GM23248 (cell line): Measurements from ENCODE around the gene NAALADL2. TPM values are rescaled to one million over a fixed set of nuclear protein-coding genes. Genes with fewer than 3 reads are reported as not detected.

Experiments
- DNase-seq: peaks from one replicate; pipeline ENCODE4 v3.0.0-alpha.2; 2015
- H2AFZ ChIP-seq: fragments of 200-600 bp; sonication (generic); 2 replicates; pipeline ENCODE4 v1.6.1; 2016; ENCODE audit warnings: antibody characterized with exemption
- H3F3A ChIP-seq: fragments of 200-600 bp; sonication (generic); 2 replicates; pipeline ENCODE4 v1.6.1; 2016; ENCODE audit warnings: mild to moderate bottlenecking, antibody characterized with exemption, mixed run types; ENCODE audit not compliant: insufficient read depth
- H3K27ac ChIP-seq: fragments of 200-600 bp; sonication (generic); 2 replicates; pipeline ENCODE4 v1.5.1; 2016; ENCODE audit warnings: mild to moderate bottlenecking
- H3K27me3 ChIP-seq: fragments of 200-600 bp; sonication (generic); replicated peaks from 2 replicates; pipeline ENCODE4 v1.6.1; 2016; ENCODE audit warnings: mild to moderate bottlenecking; ENCODE audit not compliant: insufficient read depth
- H3K36me3 ChIP-seq: fragments of 200-600 bp; sonication (generic); 2 replicates; pipeline ENCODE4 v1.6.1; 2016; ENCODE audit warnings: low read depth, mild to moderate bottlenecking
- H3K4me1 ChIP-seq: fragments of 200-600 bp; sonication (generic); 2 replicates; pipeline ENCODE4 v1.6.1; 2016; ENCODE audit warnings: mild to moderate bottlenecking; ENCODE audit not compliant: insufficient read depth
- H3K4me2 ChIP-seq: fragments of 200-600 bp; sonication (generic); one replicate; pipeline ENCODE4 v1.6.1; 2016; ENCODE audit warnings: mild to moderate bottlenecking; ENCODE audit not compliant: unreplicated experiment
- H3K4me3 ChIP-seq: fragments of 200-600 bp; sonication (generic); 2 replicates; pipeline ENCODE4 v1.5.1; 2016; ENCODE audit warnings: mild to moderate bottlenecking
- H3K79me2 ChIP-seq: fragments of 200-600 bp; sonication (generic); 2 replicates; pipeline ENCODE4 v1.6.1; 2016; ENCODE audit warnings: mild to moderate bottlenecking; ENCODE audit not compliant: insufficient read depth
- H3K9ac ChIP-seq: fragments of 200-600 bp; sonication (generic); 2 replicates; pipeline ENCODE4 v1.6.1; 2016; ENCODE audit warnings: mild to moderate bottlenecking
- H3K9me2 ChIP-seq: fragments of 200-600 bp; sonication (generic); 2 replicates; pipeline ENCODE4 v1.6.1; 2016; ENCODE audit warnings: mixed run types, mild to moderate bottlenecking, moderate library complexity; ENCODE audit not compliant: insufficient read depth
- H3K9me3 ChIP-seq: fragments of 200-600 bp; sonication (generic); one replicate; pipeline ENCODE4 v1.6.1; 2017; ENCODE audit warnings: low read depth
- H4K20me1 ChIP-seq: fragments of 200-600 bp; sonication (generic); 2 replicates; pipeline ENCODE4 v1.6.0; 2016; ENCODE audit not compliant: insufficient read depth
- EZH2 ChIP-seq: fragments of 200-600 bp; sonication (generic); IDR thresholded peaks from 2 replicates; pipeline ENCODE4 v1.6.1; 2018; ENCODE audit warnings: antibody characterized with exemption, mild to moderate bottlenecking; ENCODE audit not compliant: insufficient read depth, poor library complexity, severe bottlenecking
- EZH2phosphoT487 ChIP-seq: fragments of 200-600 bp; sonication (generic); IDR thresholded peaks from 2 replicates; pipeline ENCODE4 v1.6.1; 2018; ENCODE audit warnings: antibody characterized with exemption, moderate library complexity, mild to moderate bottlenecking, low read depth; ENCODE audit not compliant: insufficient read depth
- WGBS, 2 experiments: methylation state at CpG; one replicate each; pipeline ENCODE4 v1.1.6; 2015 to 2017; ENCODE audit warnings: low lambda C conversion rate in 2 of 2, low coverage in 1 of 2; ENCODE audit errors: missing lambda C conversion rate in 2 of 2; 5-methylcytosine and 5-hydroxymethylcytosine counted together
- in situ Hi-C: fragments of 300-500 bp; cut with MboI; formaldehyde crosslinking; loops from 2 replicates; pipeline ENCODE4 v1.15.0; 2020
- polyA plus RNA-seq: library from polyadenylated mRNA; unstranded; fragments of >200 nt; fragmentation: Nextera tagmentation; extraction: Ambion mirVana; gene quantifications from 2 replicates; pipeline ENCODE4 v1.2.1, GENCODE V29; 2016
- total RNA-seq: library from RNA; depleted of rRNA; stranded (reverse); fragments of >200 nt; shearing (Covaris generic); gene quantifications from 2 replicates; pipeline ENCODE4 v1.2.3, GENCODE V29; 2014

NAALADL2 gene
- total and polyA plus RNA-seq, 2 experiments from 2014 or later = 20.5 to 81.0 TPM

DNA sequence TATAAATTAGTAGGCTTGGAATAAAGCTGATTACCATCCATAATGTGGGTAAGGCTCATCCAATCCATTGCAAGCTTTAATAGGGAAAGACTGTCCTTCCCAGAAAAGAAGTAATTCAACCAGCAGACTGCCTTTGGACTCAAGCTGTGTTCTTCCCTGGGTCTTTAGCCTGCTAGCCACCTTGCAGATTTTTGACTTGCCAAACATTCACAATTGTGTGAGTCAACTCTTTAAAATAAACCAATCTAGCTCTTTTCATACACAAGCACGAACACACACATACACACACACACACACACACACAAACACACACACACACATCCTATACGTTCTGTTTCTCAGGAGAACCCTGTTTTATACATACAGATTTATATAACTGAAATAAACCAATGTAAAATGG is 248.1 kb downstream of the NAALADL2 start:
- no peak for DNase-seq
- 84 to 85% methylated on average over 2 of the region's 2 CpGs for WGBS, 2 experiments
- Histone ChIP-seq H3K9me2 (no peaks in the 10 kb centered on the region), H4K20me1 (no peaks in the 10 kb centered on the region), H3K9me3 (no peaks in the 10 kb centered on the region), H3K9ac (no peak overlapping the region), H2AFZ (no peak overlapping the region), H3K4me3 (no peak overlapping the region), H3K27me3 (no peaks in the 10 kb centered on the region), H3F3A (no peaks in the 10 kb centered on the region), H3K4me2 (no peak overlapping the region), H3K79me2 (no peaks in the 10 kb centered on the region), H3K36me3 (no peaks in the 10 kb centered on the region), H3K27ac (no peak overlapping the region), H3K4me1 (0 out of 2 replicates have a peak, but pooled peaks cover 3% of the 10 kb centered on the region)
- in situ Hi-C loops = no loop called here
- no peak for TF ChIP-seq EZH2
- no peak for TF ChIP-seq EZH2phosphoT487

DNA sequence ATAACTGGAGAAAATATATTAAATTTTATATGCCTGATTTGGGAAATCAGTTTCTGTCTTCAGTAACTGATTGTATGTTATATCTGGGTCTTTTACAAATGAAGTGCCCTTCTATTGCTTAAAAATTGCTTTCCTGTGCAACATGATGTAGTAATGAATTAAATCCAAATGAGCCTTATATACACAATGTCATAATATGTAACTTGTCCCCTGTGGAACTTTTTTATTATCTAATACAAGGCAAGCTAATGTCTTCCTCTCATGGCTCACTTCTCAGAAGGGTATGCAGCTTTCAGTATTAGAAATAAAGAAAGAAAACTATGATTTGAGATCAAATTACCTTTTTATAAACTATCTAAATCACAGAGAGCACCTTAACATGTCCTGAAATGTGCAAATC is 248.9 kb downstream of the NAALADL2 start:
- Histone ChIP-seq H3K36me3 (no peaks in the 10 kb centered on the region), H3K9me2 (no peaks in the 10 kb centered on the region), H3K4me1 (0 out of 2 replicates have a peak, but pooled peaks cover 3% of the 10 kb centered on the region), H3K4me2 (no peak overlapping the region), H4K20me1 (no peaks in the 10 kb centered on the region), H3K9ac (no peak overlapping the region), H2AFZ (no peak overlapping the region), H3K9me3 (no peaks in the 10 kb centered on the region), H3F3A (no peaks in the 10 kb centered on the region), H3K27ac (no peak overlapping the region), H3K4me3 (no peak overlapping the region), H3K27me3 (no peaks in the 10 kb centered on the region), H3K79me2 (no peaks in the 10 kb centered on the region)
- TF ChIP-seq EZH2phosphoT487 (no peak), EZH2 (no peak)
- in situ Hi-C loops = no loop called here
- no peak for DNase-seq

DNA sequence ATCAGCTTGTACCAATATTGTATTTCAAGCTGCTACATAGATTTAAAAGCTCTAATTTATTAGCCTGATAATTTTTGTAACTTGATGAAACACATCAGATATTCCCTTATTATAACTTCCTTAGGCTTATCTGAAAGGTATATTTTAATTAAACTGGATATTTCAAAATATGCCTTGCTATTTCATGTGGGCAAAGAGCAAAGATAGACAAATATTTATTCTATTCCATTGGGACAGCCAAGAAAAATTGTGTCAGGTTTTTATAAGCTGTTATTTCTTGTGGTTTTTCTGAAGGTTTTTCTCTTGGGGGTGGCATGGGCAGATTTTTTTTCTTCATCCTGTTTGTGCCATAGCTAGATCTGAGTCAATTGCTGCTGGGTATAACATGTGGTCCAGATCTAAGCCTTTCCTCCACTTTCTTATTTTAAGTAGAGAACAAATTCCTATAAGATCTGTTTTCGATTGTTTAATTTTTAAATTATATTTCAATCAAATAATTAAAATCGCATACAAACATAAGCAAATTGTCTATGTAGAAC is 249.5 kb downstream of the NAALADL2 start:
- no peaks in the 10 kb centered on the region for H3F3A ChIP-seq
- no peak for TF ChIP-seq EZH2phosphoT487
- TF ChIP-seq EZH2 = no peak
- no peaks in the 10 kb centered on the region for H3K79me2 ChIP-seq
- no peaks in the 10 kb centered on the region for H3K27me3 ChIP-seq
- in situ Hi-C loops = no loop called here
- no peak overlapping the region for H3K9ac ChIP-seq
- WGBS, 2 experiments = 54% methylated on average over 2 of the region's 2 CpGs
- H3K27ac ChIP-seq = no peak overlapping the region
- no peaks in the 10 kb centered on the region for H3K9me2 ChIP-seq
- no peak overlapping the region for H2AFZ ChIP-seq
- no peak overlapping the region for H3K4me2 ChIP-seq
- no peak for DNase-seq
- no peaks in the 10 kb centered on the region for H3K9me3 ChIP-seq
- no peak overlapping the region for H3K4me3 ChIP-seq
- no peaks in the 10 kb centered on the region for H3K4me1 ChIP-seq
- H4K20me1 ChIP-seq = no peaks in the 10 kb centered on the region
- no peaks in the 10 kb centered on the region for H3K36me3 ChIP-seq

DNA sequence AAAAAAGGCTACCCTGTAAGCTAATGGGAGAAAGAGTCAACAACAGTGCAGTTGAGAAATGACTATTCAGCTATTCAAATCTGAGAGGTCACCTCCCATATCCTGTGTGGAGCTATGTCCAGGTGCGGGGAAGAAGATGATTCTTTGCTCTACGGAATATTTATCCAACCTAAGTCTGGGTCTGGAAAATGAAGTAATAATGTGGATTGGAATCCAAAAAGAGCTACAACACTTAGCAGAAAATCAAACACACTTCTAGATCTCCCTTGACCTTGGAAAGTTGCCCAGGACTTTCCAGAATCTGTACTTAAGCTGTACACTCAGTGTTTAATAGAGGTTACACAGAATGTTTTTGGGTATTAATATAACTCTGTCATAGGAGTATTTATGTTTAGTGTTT is 251.9 kb downstream of the NAALADL2 start:
- H3K4me3 ChIP-seq = no peak overlapping the region
- WGBS, 2 experiments = 97 to 100% methylated on average over 2 of the region's 2 CpGs
- no peaks in the 10 kb centered on the region for H3K27me3 ChIP-seq
- no peak overlapping the region for H3K4me2 ChIP-seq
- no peaks in the 10 kb centered on the region for H3K9me2 ChIP-seq
- no peak overlapping the region for H3K9ac ChIP-seq
- no peaks in the 10 kb centered on the region for H3K79me2 ChIP-seq
- no peaks in the 10 kb centered on the region for H4K20me1 ChIP-seq
- no peaks in the 10 kb centered on the region for H3K9me3 ChIP-seq
- in situ Hi-C loops = no loop called here
- TF ChIP-seq EZH2 = no peak
- no peak for TF ChIP-seq EZH2phosphoT487
- DNase-seq = peak; percentile 3
- no peaks in the 10 kb centered on the region for H3K36me3 ChIP-seq
- no peak overlapping the region for H3K27ac ChIP-seq
- no peaks in the 10 kb centered on the region for H3K4me1 ChIP-seq
- no peak overlapping the region for H2AFZ ChIP-seq
- H3F3A ChIP-seq = no peaks in the 10 kb centered on the region

DNA sequence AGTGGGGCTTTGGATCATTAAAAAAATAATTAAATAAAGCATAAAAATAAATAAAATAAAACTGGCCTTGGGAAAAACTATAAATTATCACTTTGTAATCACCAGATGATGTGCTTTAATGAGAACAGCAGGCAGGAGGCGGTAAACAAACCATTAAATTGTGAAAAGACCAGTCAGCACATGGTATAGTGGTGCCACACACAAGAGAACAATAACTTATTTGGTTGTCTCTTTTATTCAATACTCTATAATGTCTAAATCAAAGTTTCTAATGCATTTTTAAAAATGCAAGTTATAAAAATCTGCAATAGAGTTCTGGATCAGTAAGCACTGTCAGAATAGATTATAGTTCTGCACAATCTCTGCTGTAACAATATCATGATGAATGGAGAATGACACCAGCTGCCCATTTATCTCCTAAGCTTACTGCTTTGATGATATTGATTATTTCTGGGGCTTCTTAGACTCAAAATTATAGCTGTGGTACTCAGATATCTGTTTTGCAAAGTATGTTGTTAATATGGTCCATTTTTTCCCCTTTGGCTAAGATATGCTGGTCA is 259.3 kb downstream of the NAALADL2 start:
- H3K9me3 ChIP-seq = no peaks in the 10 kb centered on the region
- no peak overlapping the region for H3K4me3 ChIP-seq
- H3K27me3 ChIP-seq = no peaks in the 10 kb centered on the region
- in situ Hi-C loops = no loop called here
- H2AFZ ChIP-seq = no peak overlapping the region
- H3F3A ChIP-seq = no peaks in the 10 kb centered on the region
- no peaks in the 10 kb centered on the region for H4K20me1 ChIP-seq
- no peak for DNase-seq
- no peaks in the 10 kb centered on the region for H3K9me2 ChIP-seq
- WGBS, 2 experiments = 76 to 83% methylated on average over 1 of the region's 1 CpG
- H3K4me1 ChIP-seq = no peaks in the 10 kb centered on the region
- no peak overlapping the region for H3K9ac ChIP-seq
- H3K79me2 ChIP-seq = no peaks in the 10 kb centered on the region
- no peak overlapping the region for H3K27ac ChIP-seq
- TF ChIP-seq EZH2phosphoT487 = no peak
- H3K36me3 ChIP-seq = no peaks in the 10 kb centered on the region
- H3K4me2 ChIP-seq = no peak overlapping the region
